ENCODE data around the gene AFF1.
A peak's percentile ranks its signal among the peaks of the same experiment; 100 is the strongest.
"Not testable (repeated sequence)": the region's sequence is repeated elsewhere in the genome, so short reads cannot be mapped to it uniquely, and the experiment has no call there.

The AFF1 gene

DNA sequence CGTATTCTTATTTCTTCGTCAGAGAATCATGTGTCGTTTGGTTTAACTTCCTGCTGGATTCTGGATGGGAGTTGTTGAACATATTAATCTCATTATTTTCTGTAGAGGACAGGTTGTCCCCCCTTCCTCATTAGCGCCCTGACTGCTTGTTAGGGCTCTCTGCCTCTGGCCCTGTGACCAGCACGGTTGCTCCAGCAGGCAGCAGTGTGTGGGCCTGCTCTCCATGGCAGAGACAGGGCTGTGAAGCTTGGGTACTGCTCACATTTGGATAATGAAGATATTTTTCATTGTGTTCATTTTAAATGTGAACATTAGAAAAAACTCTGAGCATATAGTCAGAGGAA is 182.9 kb downstream of the AFF1 start:
- DNase-seq: no peak

- DNase-seq: no peak
These were observed 183.6 kb downstream of the AFF1 start for GRCh38 chr4:87118421-87118820.

GRCh38 chr4:87118826-87119225 is 184.0 kb downstream of the AFF1 start:
- no peak for DNase-seq

DNA sequence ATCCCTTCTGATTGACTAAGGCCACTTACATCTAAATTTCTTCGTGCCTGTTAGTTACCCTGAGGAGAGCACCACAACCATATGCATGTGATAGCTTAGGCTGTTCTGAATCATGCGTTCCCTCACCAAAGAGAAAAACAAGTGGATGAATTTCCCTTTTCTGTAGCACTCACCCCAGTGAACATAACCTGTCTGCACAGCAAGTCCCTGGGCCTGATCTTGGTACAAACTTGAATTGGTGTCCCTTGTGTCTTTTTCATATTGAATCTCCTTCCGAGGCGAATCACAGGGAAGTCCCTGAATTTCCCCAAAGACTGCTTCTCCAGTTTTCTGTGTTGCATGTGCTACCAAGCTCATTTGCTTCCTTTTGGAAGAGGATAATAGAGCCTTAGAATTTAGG is 185.2 kb downstream of the AFF1 start:
- DNase-seq: peak in 1 of 4 experiments; percentile 11

DNA sequence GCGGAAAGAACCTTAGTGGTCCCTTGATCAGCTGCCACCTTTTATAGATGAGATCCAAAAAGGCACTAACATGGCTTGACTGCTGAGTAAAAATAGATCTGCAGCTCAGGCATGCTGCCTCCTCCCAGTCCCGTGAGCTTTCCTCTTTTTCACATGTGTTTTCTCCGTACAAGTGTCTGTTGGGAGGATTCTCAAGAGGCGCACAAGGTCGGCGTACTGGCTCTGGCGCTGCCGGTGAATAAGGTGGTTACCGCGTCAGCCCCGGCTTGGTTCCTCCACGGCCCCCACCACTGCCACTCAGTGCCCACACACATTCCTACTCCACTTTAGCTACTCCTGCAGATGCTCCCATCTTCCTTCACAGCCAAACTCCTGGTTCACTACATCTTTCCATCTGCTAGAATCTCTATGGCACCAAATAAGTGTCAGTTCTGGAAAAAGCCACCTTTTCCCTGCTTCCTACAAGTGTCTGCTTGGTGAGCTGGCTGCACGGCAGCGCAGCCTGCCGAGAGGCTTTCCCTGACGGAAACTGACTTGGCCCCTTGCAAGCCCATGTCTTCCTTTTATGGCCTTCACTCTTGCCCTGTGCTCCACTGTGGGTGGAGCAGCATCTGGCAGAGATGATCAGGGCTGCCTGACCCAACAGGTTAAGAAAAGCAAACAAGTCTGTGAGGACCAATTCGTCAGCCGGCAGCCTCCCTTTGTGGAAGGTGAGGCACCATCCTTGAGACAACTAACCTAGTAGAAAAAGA is 185.8 kb downstream of the AFF1 start:
- no peak for DNase-seq

GRCh38 chr4:87121341-87122065 is 186.7 kb downstream of the AFF1 start:
- DNase-seq: no peak

DNA sequence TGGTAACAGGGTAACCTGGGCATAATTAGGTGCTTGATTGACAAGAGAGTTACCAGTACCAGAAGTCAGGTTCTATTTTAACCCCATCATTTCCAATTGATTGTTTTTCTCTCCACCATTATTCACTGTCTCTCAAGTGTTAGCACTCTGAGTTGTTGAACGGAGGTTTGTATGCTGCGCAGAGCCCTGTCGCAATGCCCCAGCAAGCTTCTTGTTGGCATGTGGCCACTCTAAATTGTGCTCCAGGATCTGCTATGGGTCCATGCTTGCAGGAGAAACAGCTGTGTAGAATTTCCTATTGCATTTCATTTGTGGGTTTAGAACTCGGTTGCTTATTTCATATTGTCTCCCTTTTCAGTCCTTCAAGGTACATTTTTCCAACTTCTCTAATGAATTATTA is 187.4 kb downstream of the AFF1 start:
- DNase-seq: peak in 3 of 4 experiments; percentile 13 to 20 (median 17)

DNA sequence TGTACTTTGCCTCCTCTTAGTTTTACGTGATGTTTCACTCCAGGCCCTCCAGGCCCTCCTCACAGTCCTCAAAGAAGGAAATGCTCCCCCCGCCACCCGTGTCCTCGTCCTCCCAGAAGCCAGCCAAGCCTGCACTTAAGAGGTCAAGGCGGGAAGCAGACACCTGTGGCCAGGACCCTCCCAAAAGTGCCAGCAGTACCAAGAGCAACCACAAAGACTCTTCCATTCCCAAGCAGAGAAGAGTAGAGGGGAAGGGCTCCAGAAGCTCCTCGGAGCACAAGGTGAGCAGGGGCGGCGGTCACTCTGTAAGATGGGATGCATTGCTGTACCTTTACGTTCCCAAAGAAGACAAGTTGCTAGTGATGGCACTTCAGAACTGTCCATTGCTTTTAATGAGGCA is 191.2 kb downstream of the AFF1 start:
- DNase-seq: no peak

DNA sequence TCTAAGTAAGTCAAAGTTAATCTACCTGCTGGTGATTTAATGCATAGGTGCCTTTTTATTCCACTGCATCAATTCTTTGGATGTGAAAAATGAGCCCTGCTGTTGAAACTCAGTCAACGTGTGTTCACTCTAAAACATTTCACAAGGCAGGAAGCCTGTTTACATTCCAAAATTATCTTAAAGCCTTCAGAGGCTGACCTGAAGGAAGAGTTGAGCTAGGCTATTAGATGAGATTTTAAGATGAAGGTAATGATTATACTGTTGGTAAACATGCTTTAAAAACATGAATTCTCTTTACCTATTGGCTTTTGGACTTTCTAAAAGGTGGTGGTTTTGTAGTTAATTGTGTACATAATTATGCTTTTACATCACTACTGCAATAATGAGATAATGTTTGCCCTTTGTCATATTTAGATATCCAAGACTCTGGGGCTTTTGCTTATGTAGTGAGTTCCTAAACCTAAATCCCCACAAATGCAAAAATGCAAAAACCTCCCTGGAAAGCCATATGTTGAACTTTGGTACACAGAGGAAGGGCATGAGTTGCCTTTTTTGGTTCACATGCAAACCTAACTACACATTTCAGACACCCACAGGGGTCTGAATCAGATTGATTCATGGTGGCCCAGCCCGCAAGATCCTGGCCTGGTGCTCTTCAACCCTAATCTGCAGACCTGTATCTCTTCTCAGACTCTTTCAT is 193.3 kb downstream of the AFF1 start:
- DNase-seq: no peak

GRCh38 chr4:87129681-87130080 is 194.9 kb downstream of the AFF1 start:
- no peak for DNase-seq

GRCh38 chr4:87130985-87131703 is 196.3 kb downstream of the AFF1 start:
- no peak for DNase-seq

DNA sequence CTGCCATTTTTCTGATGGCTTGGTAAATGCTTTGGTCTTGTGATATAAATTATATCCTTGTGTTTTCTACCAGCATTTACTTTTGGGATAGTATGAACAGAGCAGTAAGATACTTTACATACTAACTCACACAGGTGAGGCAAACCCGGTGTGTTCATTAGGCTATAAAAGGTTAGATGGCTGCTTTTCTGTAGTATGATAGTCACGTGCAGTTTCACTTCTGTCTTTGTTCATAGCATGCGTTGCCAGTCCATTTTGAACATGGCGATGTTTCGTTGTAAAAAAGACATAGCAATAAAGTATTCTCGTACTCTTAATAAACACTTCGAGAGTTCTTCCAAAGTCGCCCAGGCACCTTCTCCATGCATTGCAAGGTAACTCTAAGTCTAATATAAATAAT is 197.2 kb downstream of the AFF1 start:
- no peak for DNase-seq

DNA sequence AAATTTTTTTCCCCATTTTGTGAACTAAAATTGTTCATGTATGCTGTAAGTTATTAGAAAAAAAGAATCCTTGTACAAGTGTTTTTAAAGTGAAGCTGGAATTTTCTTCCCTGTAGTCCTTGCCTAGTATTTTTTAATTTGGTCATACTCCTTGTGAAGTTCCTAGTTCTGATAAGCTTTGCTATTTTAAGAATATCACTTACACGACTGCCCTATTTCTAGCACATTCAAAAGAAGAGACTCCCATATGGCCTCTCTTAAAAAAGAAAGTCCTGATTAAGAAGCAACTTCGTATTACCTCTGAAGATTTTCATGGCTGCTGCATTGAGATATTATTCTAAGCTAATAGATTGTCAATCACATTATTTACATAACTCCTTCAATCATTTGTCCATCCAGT is 198.4 kb downstream of the AFF1 start:
- no peak for DNase-seq

GRCh38 chr4:87134122-87134521 is 199.3 kb downstream of the AFF1 start:
- DNase-seq: no peak

- DNase-seq: peak; percentile 26 to 54 (median 39)
These were observed 206.6 kb downstream of the AFF1 start for GRCh38 chr4:87141428-87141827.

DNA sequence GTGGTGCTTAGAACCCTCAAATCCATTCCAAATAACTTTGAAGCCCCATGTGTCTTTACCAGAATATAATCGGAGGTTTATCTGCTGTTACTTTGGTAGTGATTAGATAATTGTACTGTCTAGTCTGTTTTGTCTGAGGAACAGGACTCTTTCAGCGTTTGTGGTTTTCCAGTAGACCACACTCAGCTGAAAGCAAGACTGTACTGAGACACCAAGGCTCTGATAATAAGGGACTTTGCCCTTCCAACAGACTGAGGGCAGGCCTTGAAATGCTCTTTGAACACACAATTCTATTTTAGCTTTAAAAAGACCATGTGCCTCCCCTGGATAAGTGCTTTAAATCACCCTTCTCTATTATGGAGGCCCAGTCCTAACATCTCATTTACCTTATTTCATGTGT is 209.5 kb downstream of the AFF1 start:
- no peak for DNase-seq

- DNase-seq: not testable (repeated sequence)
These were observed 211.1 kb downstream of the AFF1 start for GRCh38 chr4:87145934-87146333.

GRCh38 chr4:87147116-87147515 is 212.3 kb downstream of the AFF1 start:
- no peak for DNase-seq

DNA sequence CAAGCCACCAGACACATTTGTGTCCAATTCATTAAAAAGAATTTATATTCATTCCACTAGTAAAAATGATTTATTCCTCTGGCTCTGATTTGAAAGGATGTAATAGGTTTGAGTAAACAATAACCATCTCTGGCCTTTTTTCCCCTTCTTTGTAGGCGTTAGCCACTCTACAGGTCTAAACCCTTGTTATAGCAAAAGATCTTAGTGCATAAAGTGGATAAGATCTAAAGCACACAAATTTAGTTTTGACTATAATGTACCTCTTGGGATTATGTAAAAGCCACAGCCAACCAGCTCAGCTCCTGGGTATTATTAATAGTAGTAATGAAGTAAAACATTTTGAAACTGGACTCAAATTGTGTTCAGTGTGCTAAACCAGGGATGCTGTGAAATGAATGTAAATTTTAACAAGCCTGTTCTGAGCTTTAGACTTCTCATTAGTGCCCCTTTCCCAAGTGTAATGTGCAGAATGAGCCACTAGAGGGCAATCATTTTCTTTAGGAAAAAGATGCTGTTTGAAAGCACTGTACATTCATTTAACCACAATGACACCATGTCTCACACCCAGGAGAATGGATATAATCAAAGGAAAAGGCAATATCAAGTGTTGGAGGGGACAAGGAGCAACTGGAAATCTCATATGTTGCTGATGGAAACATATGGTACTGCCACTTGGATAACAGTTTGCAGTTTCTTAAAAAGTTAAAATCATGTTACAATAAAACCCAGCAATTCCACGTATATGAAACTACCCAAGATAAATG is 215.9 kb downstream of the AFF1 start:
- DNase-seq: peak; percentile 83 to 92 (median 86)

DNA sequence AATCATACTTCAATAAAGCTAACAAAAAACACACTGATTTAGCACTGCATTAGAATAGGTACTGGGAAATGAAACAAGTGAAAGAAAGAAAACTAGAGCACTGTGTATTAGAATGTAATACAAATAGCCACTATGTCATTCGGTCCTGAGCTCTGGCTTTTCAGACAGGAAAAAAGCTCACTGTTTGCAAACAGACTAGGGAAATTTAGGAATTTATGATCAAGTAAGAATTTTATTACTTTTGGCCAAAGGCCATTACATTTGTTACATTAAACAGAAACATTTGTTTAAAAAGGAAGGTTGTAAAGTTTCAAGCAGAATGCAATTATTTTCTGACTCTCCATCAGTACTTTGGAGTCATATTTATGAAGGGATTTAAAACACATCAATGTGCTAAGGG is 216.9 kb downstream of the AFF1 start:
- DNase-seq: no peak

GRCh38 chr4:87152310-87153041 is 217.7 kb downstream of the AFF1 start:
- no peak for DNase-seq
